Activated T-cell treated with anti-CD3 and anti-CD28 coated beads, Interleukin-2, amount 50 U/mL, for 4 hours (primary cell): ENCODE data around the gene PODN. TPM values are rescaled to one million over a fixed set of nuclear protein-coding genes. Genes with fewer than 3 reads are reported as not detected.

ENCODE experiments used
- ATAC-seq, 2 donors: fragments of 200-7000 bp; cut with Tn5 transposase; one replicate each; pipeline ENCODE4 v1.10.0; 2021
- DNase-seq: peaks from one replicate; pipeline ENCODE4 v3.0.0-alpha.2; 2020
- H3K27me3 Mint-ChIP-seq: one replicate; pipeline ENCODE4 v1.8.0; 2021; ENCODE audit warnings: low read depth, mixed read lengths
- H3K36me3 Mint-ChIP-seq: one replicate; pipeline ENCODE4 v1.8.0; 2022; ENCODE audit warnings: mixed read lengths; ENCODE audit not compliant: insufficient read depth
- H3K4me1 Mint-ChIP-seq: one replicate; pipeline ENCODE4 v1.8.0; 2021; ENCODE audit warnings: low read depth, mixed read lengths
- H3K4me3 Mint-ChIP-seq: one replicate; pipeline ENCODE4 v1.8.0; 2021; ENCODE audit warnings: mild to moderate bottlenecking, moderate library complexity, mixed read lengths
- H3K9me3 Mint-ChIP-seq: one replicate; pipeline ENCODE4 v1.8.0; 2021; ENCODE audit warnings: mixed read lengths
- total RNA-seq, 3 donors: library from RNA; stranded (reverse); gene quantifications; one replicate each; pipeline ENCODE4 v1.2.1, GENCODE V29; 2021

Gene PODN
- total RNA-seq, 3 donors from 2014 or later: 0.11 to 0.23 TPM; not detected in 1

- H3K27me3 Mint-ChIP-seq: no peaks in the 10 kb centered on the region
- H3K36me3 Mint-ChIP-seq: no peaks in the 10 kb centered on the region
- DNase-seq (no peak), ATAC-seq (no peak)
- H3K9me3 Mint-ChIP-seq: no peaks in the 10 kb centered on the region
- H3K4me1 Mint-ChIP-seq: no peaks in the 10 kb centered on the region
- no peak overlapping the region for H3K4me3 Mint-ChIP-seq
These were observed 12.5 kb downstream of the PODN start for GRCh38 chr1:53074313-53075154.

- ATAC-seq (no peak), DNase-seq (no peak)
- Mint-ChIP-seq H3K9me3 (no peaks in the 10 kb centered on the region), H3K4me1 (no peaks in the 10 kb centered on the region), H3K27me3 (no peaks in the 10 kb centered on the region), H3K4me3 (no peak overlapping the region), H3K36me3 (no peaks in the 10 kb centered on the region)
These were observed 13.2 kb downstream of the PODN start for GRCh38 chr1:53075206-53075605.

GRCh38 chr1:53075761-53076163, 13.7 kb downstream of the PODN start:
- Mint-ChIP-seq H3K4me3 (no peak overlapping the region), H3K9me3 (no peaks in the 10 kb centered on the region), H3K27me3 (no peaks in the 10 kb centered on the region), H3K4me1 (no peaks in the 10 kb centered on the region), H3K36me3 (no peaks in the 10 kb centered on the region)
- DNase-seq (no peak), ATAC-seq (no peak)

- no peak overlapping the region for H3K4me3 Mint-ChIP-seq
- H3K36me3 Mint-ChIP-seq: no peaks in the 10 kb centered on the region
- H3K27me3 Mint-ChIP-seq: no peaks in the 10 kb centered on the region
- no peak for DNase-seq
- ATAC-seq: no peak
- no peaks in the 10 kb centered on the region for H3K4me1 Mint-ChIP-seq
- no peaks in the 10 kb centered on the region for H3K9me3 Mint-ChIP-seq
These were observed 14.2 kb downstream of the PODN start for GRCh38 chr1:53076165-53076564.

GRCh38 chr1:53076721-53077598, 14.9 kb downstream of the PODN start:
- Mint-ChIP-seq H3K4me3 (no peak overlapping the region), H3K36me3 (no peaks in the 10 kb centered on the region), H3K9me3 (no peaks in the 10 kb centered on the region), H3K27me3 (no peaks in the 10 kb centered on the region), H3K4me1 (no peaks in the 10 kb centered on the region)
- DNase-seq (no peak), ATAC-seq (no peak)

- Mint-ChIP-seq H3K9me3 (no peaks in the 10 kb centered on the region), H3K4me1 (no peaks in the 10 kb centered on the region), H3K27me3 (no peaks in the 10 kb centered on the region), H3K4me3 (no peak overlapping the region), H3K36me3 (no peaks in the 10 kb centered on the region)
- ATAC-seq: no peak
- no peak for DNase-seq
These were observed 15.6 kb downstream of the PODN start for GRCh38 chr1:53077599-53077965.

GRCh38 chr1:53078333-53079101, 16.5 kb downstream of the PODN start:
- no peak for DNase-seq
- H3K36me3 Mint-ChIP-seq: no peaks in the 10 kb centered on the region
- no peak overlapping the region for H3K4me3 Mint-ChIP-seq
- H3K27me3 Mint-ChIP-seq: no peaks in the 10 kb centered on the region
- H3K9me3 Mint-ChIP-seq: no peaks in the 10 kb centered on the region
- ATAC-seq: no peak
- no peaks in the 10 kb centered on the region for H3K4me1 Mint-ChIP-seq

GRCh38 chr1:53079251-53079650, 17.2 kb downstream of the PODN start:
- Mint-ChIP-seq H3K36me3 (no peaks in the 10 kb centered on the region), H3K4me1 (peaks cover under 1% of the 10 kb centered on the region), H3K4me3 (no peak overlapping the region), H3K9me3 (no peaks in the 10 kb centered on the region), H3K27me3 (no peaks in the 10 kb centered on the region)
- DNase-seq: no peak
- no peak for ATAC-seq

GRCh38 chr1:53080041-53080440, 18.0 kb downstream of the PODN start:
- no peaks in the 10 kb centered on the region for H3K36me3 Mint-ChIP-seq
- peaks cover 3% of the 10 kb centered on the region for H3K4me1 Mint-ChIP-seq
- DNase-seq: no peak
- no peak for ATAC-seq
- no peaks in the 10 kb centered on the region for H3K27me3 Mint-ChIP-seq
- no peaks in the 10 kb centered on the region for H3K9me3 Mint-ChIP-seq
- no peak overlapping the region for H3K4me3 Mint-ChIP-seq

GRCh38 chr1:53080769-53081168, 18.8 kb downstream of the PODN start:
- ATAC-seq: no peak
- Mint-ChIP-seq H3K9me3 (no peaks in the 10 kb centered on the region), H3K4me1 (peaks cover 3% of the 10 kb centered on the region), H3K27me3 (no peaks in the 10 kb centered on the region), H3K4me3 (no peak overlapping the region), H3K36me3 (no peaks in the 10 kb centered on the region)
- DNase-seq: no peak

- no peak for ATAC-seq
- Mint-ChIP-seq H3K27me3 (no peaks in the 10 kb centered on the region), H3K4me3 (no peak overlapping the region), H3K36me3 (no peaks in the 10 kb centered on the region), H3K4me1 (peaks cover 3% of the 10 kb centered on the region), H3K9me3 (no peaks in the 10 kb centered on the region)
- no peak for DNase-seq
These were observed 19.5 kb downstream of the PODN start for GRCh38 chr1:53081384-53082066.

- DNase-seq (no peak), ATAC-seq (no peak)
- no peaks in the 10 kb centered on the region for H3K9me3 Mint-ChIP-seq
- H3K27me3 Mint-ChIP-seq: no peaks in the 10 kb centered on the region
- peaks cover 3% of the 10 kb centered on the region for H3K4me1 Mint-ChIP-seq
- no peaks in the 10 kb centered on the region for H3K36me3 Mint-ChIP-seq
- no peak overlapping the region for H3K4me3 Mint-ChIP-seq
These were observed 20.9 kb downstream of the PODN start for GRCh38 chr1:53082826-53083455.

- Mint-ChIP-seq H3K4me3 (no peak overlapping the region), H3K9me3 (no peaks in the 10 kb centered on the region)
These were observed 21.9 kb downstream of the PODN start for GRCh38 chr1:53083636-53084588.

More at GRCh38 chr1:53083636-53084588, 21.9 kb downstream of the PODN start:
- Mint-ChIP-seq H3K4me1 (peaks cover 3% of the 10 kb centered on the region), H3K27me3 (no peaks in the 10 kb centered on the region), H3K36me3 (no peaks in the 10 kb centered on the region)
- no peak for DNase-seq
- ATAC-seq: no peak
